ENCODE results near the gene MALL. TPM values are rescaled to one million over a fixed set of nuclear protein-coding genes. Genes with fewer than 3 reads are reported as not detected.
A peak's percentile ranks its signal among the peaks of the same experiment; 100 is the strongest.
"Not testable (repeated sequence)": the region's sequence is repeated elsewhere in the genome, so short reads cannot be mapped to it uniquely, and the experiment has no call there.

The MALL gene
- total RNA-seq, 1 donor from 2014 or later, result 35.7 TPM

DNA sequence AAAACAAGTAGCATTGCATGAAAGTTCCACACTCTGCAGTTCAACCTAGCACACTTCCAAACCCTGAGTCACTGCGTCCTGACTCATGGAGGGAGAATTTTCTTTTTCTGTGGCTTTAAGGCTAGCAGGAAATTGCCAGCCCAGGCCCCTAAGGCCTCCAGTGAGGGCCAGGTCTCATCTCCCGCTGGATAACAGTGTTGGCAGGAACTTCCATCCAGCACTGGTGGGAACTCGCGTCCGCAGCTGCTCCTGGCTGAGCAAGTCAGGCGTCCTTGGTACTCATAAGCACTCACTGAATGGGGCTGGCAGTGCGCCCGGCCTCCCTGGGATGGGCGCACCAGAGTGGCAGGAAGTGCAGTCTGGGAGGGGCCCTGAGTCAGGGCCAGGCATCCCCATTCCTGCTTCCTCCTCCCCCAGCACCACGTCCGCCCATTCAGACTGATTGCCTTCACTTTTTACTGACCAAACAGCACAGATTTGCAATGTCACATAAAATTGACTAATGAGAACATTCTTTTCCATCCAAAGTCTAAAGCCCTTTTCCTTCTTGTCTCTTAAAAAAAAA lies 14.3 kb downstream of the MALL start:
- peak overlapping the region; percentile 17 for H3K4me3 ChIP-seq (ENCODE audit: low read depth, low read length)
- TF ChIP-seq, protein P1, sequence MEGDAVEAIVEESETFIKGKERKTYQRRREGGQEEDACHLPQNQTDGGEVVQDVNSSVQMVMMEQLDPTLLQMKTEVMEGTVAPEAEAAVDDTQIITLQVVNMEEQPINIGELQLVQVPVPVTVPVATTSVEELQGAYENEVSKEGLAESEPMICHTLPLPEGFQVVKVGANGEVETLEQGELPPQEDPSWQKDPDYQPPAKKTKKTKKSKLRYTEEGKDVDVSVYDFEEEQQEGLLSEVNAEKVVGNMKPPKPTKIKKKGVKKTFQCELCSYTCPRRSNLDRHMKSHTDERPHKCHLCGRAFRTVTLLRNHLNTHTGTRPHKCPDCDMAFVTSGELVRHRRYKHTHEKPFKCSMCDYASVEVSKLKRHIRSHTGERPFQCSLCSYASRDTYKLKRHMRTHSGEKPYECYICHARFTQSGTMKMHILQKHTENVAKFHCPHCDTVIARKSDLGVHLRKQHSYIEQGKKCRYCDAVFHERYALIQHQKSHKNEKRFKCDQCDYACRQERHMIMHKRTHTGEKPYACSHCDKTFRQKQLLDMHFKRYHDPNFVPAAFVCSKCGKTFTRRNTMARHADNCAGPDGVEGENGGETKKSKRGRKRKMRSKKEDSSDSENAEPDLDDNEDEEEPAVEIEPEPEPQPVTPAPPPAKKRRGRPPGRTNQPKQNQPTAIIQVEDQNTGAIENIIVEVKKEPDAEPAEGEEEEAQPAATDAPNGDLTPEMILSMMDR (conservative IDR thresholded peaks at IDR 0.05; ENCODE audit: low read depth, low read length), result no peak
- peak; percentile 96 for DNase-seq (ENCODE audit: low read depth)

DNA sequence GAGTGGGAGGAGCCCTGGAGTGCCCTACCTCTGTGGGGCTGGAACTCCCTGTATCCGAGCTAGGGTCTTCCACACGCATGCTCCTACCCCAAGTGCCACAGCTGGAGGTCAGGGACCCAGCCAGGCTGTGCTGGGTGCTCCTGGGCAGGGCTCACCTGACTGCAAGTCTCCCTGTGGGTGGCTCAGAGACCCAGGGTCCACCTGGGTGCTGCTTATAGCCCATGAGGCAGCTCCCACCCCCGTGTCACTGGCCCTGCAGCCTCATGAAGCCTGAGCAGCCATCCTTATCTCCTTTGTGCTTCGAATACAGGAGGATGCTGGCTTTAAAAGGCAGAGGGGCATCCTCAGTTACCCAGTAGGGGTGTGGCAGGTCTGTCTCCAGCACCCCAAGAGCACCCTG lies 14.7 kb downstream of the MALL start:
- H3K4me3 ChIP-seq (ENCODE audit: low read depth, low read length); DNase-seq (ENCODE audit: low read depth): not testable (repeated sequence)

DNA sequence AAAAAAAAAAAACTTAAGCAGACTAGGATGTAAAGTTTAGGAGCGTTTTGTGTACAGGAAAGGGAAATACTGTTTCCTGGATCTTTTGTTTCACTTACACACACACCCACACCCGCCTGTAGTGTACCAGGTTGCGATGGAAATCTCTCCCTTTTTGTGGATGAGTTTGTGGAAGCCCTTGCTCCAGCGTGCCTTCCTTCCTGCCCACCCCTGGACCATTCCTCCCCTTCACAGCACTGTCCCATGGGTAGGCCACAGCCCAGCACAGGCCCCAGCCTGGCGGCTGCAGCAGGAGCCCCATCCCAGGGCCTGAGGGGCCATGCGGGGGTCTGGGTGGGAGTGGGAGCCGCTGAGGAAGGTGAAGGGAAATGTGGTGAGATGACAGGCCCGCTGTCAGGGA lies 15.1 kb downstream of the MALL start:
- TF ChIP-seq, protein P1 (conservative IDR thresholded peaks at IDR 0.05; ENCODE audit: low read depth, low read length), result no peak
- no peak for DNase-seq (ENCODE audit: low read depth)

DNA sequence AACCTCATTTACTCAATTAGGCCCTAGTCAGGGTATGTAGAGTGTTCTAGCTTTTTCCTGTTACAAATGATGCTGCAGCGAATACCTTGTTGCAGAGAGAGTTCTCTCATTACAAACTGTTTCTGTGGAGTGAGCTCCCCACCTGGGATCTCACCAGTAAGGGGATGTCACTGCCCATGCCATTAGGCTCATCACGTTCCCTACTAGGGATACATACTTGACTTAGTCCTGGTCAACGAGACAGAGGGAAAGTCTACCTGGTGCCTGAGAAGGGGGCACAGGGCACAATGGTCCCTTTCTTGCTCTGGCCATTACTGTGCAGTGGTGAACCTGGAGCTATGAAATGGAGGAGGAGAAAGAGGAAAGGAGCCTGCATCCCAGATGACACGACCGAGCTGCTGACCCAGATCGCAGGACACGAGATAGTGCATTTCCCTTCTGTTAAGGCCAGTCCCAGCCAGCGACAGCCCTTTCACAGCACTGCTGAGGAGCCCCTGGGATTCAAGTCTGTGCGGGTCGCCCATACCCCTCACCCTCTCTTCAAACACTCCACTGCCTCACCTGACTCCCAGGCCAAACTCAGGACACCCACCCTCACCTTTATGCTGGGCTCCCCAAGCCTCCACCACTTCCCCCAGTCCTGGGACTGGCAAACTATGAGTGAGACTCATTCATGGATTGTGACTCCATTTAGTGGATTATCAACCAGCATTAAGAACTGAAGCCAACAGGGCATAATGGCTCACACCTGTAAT lies 16.0 kb downstream of the MALL start:
- H3K4me3 ChIP-seq (ENCODE audit: low read depth, low read length), result no peak overlapping the region
- DNase-seq (ENCODE audit: low read depth), result no peak
- TF ChIP-seq, protein P1 (conservative IDR thresholded peaks at IDR 0.05; ENCODE audit: low read depth, low read length), result no peak

More for the DNA sequence above, 15.1 kb downstream of the MALL start:
- no peak overlapping the region for H3K4me3 ChIP-seq (ENCODE audit: low read depth, low read length)

DNA sequence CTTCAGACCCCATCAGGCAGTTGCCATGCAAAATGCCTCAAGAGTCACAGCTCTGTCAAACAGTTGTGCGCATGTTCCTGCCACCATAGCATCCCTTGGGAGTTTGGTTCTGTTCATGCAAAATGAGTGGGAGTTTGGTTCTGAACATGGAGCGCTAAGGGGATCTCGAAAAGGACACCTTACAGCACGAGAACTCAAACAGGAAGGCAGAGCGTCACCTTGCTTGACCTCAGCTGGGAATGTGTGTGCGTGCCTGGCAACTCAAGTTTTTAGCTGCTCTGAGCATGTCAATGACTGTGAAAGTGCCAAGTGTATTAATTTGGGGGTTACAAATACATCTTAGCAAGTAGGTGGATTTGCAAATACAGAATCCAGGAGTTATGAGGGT lies 16.6 kb downstream of the MALL start:
- H3K4me3 ChIP-seq (ENCODE audit: low read depth, low read length), result no peak overlapping the region
- no peak for DNase-seq (ENCODE audit: low read depth)
- TF ChIP-seq, protein P1 (conservative IDR thresholded peaks at IDR 0.05; ENCODE audit: low read depth, low read length), result no peak

DNA sequence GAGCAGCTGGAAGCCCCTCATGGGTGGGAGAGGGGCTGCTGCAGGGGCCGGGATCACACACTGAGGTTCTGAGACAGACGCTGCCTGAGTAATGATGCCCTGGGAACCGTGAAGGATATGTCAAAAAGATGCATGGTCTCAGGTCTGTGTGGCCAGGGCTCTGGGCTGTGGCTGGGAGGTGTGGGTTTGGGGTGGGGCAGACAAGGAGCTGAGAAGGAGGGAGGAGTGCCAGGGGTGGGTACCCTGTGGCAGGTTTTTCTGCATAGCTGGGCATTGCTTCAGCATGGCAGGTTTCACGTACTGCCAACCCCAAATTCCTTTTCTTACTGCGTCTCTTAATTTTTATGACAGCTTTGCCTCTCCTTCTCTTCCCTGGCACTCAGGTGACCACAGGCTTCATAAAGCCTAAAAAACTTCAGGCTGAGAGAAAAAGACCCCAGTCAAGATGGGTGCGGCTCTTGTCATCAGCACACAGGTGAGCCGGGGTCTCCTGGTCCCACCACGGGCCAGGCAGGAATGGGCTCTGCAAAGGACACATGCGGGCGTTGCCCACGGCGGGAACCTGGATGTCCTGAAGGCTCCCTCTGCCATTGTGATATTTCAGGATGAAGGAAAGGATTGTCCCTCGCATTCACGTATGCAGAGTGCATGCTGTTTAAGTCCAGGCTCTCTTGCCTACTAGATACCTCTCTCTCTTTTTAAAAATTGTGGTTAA lies 18.0 kb downstream of the MALL start:
- no peak for DNase-seq (ENCODE audit: low read depth)
- no peak overlapping the region for H3K4me3 ChIP-seq (ENCODE audit: low read depth, low read length)

More for the DNA sequence above, 18.0 kb downstream of the MALL start:
- TF ChIP-seq, protein P1 (conservative IDR thresholded peaks at IDR 0.05; ENCODE audit: low read depth, low read length), result no peak
